IPS-NIHi7 (cell line): Measurements from ENCODE around the gene DOCK4.

ENCODE experiments used
- DNase-seq: peaks from one replicate; pipeline ENCODE4 v3.0.0; 2012; ENCODE audit warnings: mixed read lengths; ENCODE audit errors: extremely low spot score

Gene DOCK4

GRCh38 chr7:111894518-111894917, 311.7 kb downstream of the DOCK4 start:
- no peak for DNase-seq

- no peak for DNase-seq
Measured at GRCh38 chr7:111893190-111893589, 313.0 kb downstream of the DOCK4 start.

- no peak for DNase-seq
Measured at GRCh38 chr7:111892588-111892987, 313.6 kb downstream of the DOCK4 start.

GRCh38 chr7:111887734-111888133, 318.5 kb downstream of the DOCK4 start:
- no peak for DNase-seq

- no peak for DNase-seq
Measured at GRCh38 chr7:111886233-111886632, 320.0 kb downstream of the DOCK4 start.

GRCh38 chr7:111883241-111883640, 323.0 kb downstream of the DOCK4 start:
- no peak for DNase-seq

- no peak for DNase-seq
Measured at GRCh38 chr7:111878785-111879184, 327.4 kb downstream of the DOCK4 start.

GRCh38 chr7:111877931-111878330, 328.3 kb downstream of the DOCK4 start:
- no peak for DNase-seq

- peak; percentile 47 for DNase-seq
Measured at GRCh38 chr7:111873963-111874690, 332.1 kb downstream of the DOCK4 start.

- DNase-seq, result no peak
Measured at GRCh38 chr7:111873326-111873646, 332.9 kb downstream of the DOCK4 start.

GRCh38 chr7:111872450-111873325, 333.5 kb downstream of the DOCK4 start:
- DNase-seq, result no peak

- DNase-seq, result no peak
Measured at GRCh38 chr7:111871283-111871682, 334.9 kb downstream of the DOCK4 start.

- DNase-seq, result no peak
Measured at GRCh38 chr7:111869280-111869679, 336.9 kb downstream of the DOCK4 start.

- DNase-seq, result no peak
Measured at GRCh38 chr7:111867348-111867931, 338.8 kb downstream of the DOCK4 start.

GRCh38 chr7:111866787-111867186, 339.4 kb downstream of the DOCK4 start:
- DNase-seq, result no peak

GRCh38 chr7:111865430-111865829, 340.8 kb downstream of the DOCK4 start:
- no peak for DNase-seq

- DNase-seq, result no peak
Measured at GRCh38 chr7:111864291-111864976, 341.8 kb downstream of the DOCK4 start.

GRCh38 chr7:111863269-111863668, 342.9 kb downstream of the DOCK4 start:
- DNase-seq, result no peak

- no peak for DNase-seq
Measured at GRCh38 chr7:111860248-111860647, 346.0 kb downstream of the DOCK4 start.

- no peak for DNase-seq
Measured at GRCh38 chr7:111858331-111858730, 347.9 kb downstream of the DOCK4 start.

- peak; percentile 57 for DNase-seq
Measured at GRCh38 chr7:111855842-111856227, 350.4 kb downstream of the DOCK4 start.

GRCh38 chr7:111855161-111855841, 350.9 kb downstream of the DOCK4 start:
- peak; percentile 69 for DNase-seq
